SK-N-SH (cell line): Measurements from ENCODE around the gene STK32C. TPM values are rescaled to one million over a fixed set of nuclear protein-coding genes. Genes with fewer than 3 reads are reported as not detected.

Source experiments
- CTCF ChIA-PET: fragments of 300-600, 350-600 bp; formaldehyde crosslinking; extraction: SDS; loops from one replicate; lab custom pipeline; 2021; lab: Yijun Ruan, JAX
- POLR2A ChIA-PET: fragments of 350-600 bp; sonication (Branson Sonifier 250); formaldehyde crosslinking; extraction: SDS; loops from one replicate; lab custom pipeline; 2020; ENCODE audit warnings: antibody characterized with exemption, inconsistent platforms; lab: Yijun Ruan, JAX
- DNase-seq: peaks from one replicate; pipeline ENCODE4 v3.0.0; 2012
- H2AFZ ChIP-seq: fragments of 200-600 bp; sonication (generic); 2 replicates; pipeline ENCODE4 v1.8.1; 2016; ENCODE audit warnings: antibody characterized with exemption, mild to moderate bottlenecking, low read depth
- H3F3A ChIP-seq: fragments of 200-600 bp; sonication (generic); replicated peaks from 2 replicates; pipeline ENCODE3; 2016; ENCODE audit warnings: antibody characterized with exemption, mild to moderate bottlenecking; ENCODE audit not compliant: insufficient read depth
- H3K27ac ChIP-seq, 2 experiments: fragments of 200-500 bp in 1 of 2; fragments of 200-600 bp in 1 of 2; sonication (Bioruptor generic) in 1 of 2; sonication (generic), shearing (Covaris generic) in 1 of 2; 2 replicates each; pipeline versions ENCODE4 v1.5.1 to v1.6.1; 2014 to 2016; ENCODE audit warnings: low read depth in 2 of 2, inconsistent platforms in 1 of 2, low read length in 1 of 2, mild to moderate bottlenecking in 1 of 2, mixed read lengths in 1 of 2
- H3K27me3 ChIP-seq: fragments of 200-600 bp; sonication (generic), shearing (Covaris generic); 2 replicates; pipeline ENCODE4 v1.6.1; 2016; ENCODE audit warnings: mixed run types; ENCODE audit not compliant: insufficient read depth
- H3K36me3 ChIP-seq, 2 experiments: fragments of 200-500 bp in 1 of 2; fragments of 200-600 bp in 1 of 2; sonication (Bioruptor generic) in 1 of 2; sonication (generic) in 1 of 2; replicated peaks in 1 of 2; 2 replicates each; pipeline versions ENCODE3 to v1.5.1; 2014 to 2016; ENCODE audit warnings: low read length in 1 of 2, mild to moderate bottlenecking in 1 of 2; ENCODE audit not compliant: insufficient read depth in 2 of 2, control insufficient read depth in 1 of 2
- H3K4me1 ChIP-seq, 2 experiments: fragments of 200-500 bp in 1 of 2; fragments of 200-600 bp in 1 of 2; sonication (Bioruptor generic) in 1 of 2; sonication (generic), shearing (Covaris generic) in 1 of 2; 2 replicates each; pipeline versions ENCODE4 v1.5.1 to v1.6.1; 2014 to 2016; ENCODE audit warnings: low read depth in 1 of 2, low read length in 1 of 2, mixed run types in 1 of 2; ENCODE audit not compliant: insufficient read depth in 2 of 2, control insufficient read depth in 1 of 2
- H3K4me2 ChIP-seq: fragments of 200-600 bp; sonication (generic), shearing (Covaris generic); 2 replicates; pipeline ENCODE4 v1.6.1; 2017; ENCODE audit warnings: mixed run types
- H3K4me3 ChIP-seq, 2 experiments: fragments of 200-500 bp in 1 of 2; fragments of 200-600 bp in 1 of 2; sonication (Bioruptor generic) in 1 of 2; sonication (generic), shearing (Covaris generic) in 1 of 2; 2 replicates each; pipeline versions ENCODE4 v1.5.1 to v1.8.1; 2014 to 2016; ENCODE audit warnings: low read depth in 2 of 2, inconsistent platforms in 1 of 2, low read length in 1 of 2, mild to moderate bottlenecking in 1 of 2, mixed read lengths in 1 of 2, moderate library complexity in 1 of 2
- H3K79me2 ChIP-seq: fragments of 200-600 bp; sonication (generic); 2 replicates; pipeline ENCODE4 v1.8.1; 2017; ENCODE audit warnings: mild to moderate bottlenecking; ENCODE audit not compliant: insufficient read depth
- H3K9ac ChIP-seq: fragments of 200-600 bp; sonication (generic); 2 replicates; pipeline ENCODE4 v1.6.1; 2017; ENCODE audit warnings: mixed run types
- H3K9me2 ChIP-seq: fragments of 200-600 bp; sonication (generic); 2 replicates; pipeline ENCODE4 v1.6.1; 2017; ENCODE audit warnings: mixed run types
- H3K9me3 ChIP-seq: fragments of 200-600 bp; sonication (generic); 2 replicates; pipeline ENCODE4 v1.6.1; 2017; ENCODE audit warnings: mixed run types, mild to moderate bottlenecking, moderate library complexity
- H4K20me1 ChIP-seq: fragments of 200-600 bp; sonication (generic); 2 replicates; pipeline ENCODE4 v1.6.1; 2017; ENCODE audit warnings: mild to moderate bottlenecking, mixed run types; ENCODE audit not compliant: insufficient read depth
- FOXM1 ChIP-seq: IDR thresholded peaks from 2 replicates; pipeline ENCODE4 v1.4.0; 2012; ENCODE audit warnings: low read depth, mild to moderate bottlenecking
- NRF1 ChIP-seq: IDR thresholded peaks from 2 replicates; pipeline ENCODE4 v1.6.1; 2012; ENCODE audit warnings: low read depth, mild to moderate bottlenecking, low read length
- RCOR1 ChIP-seq: fragments of 150-350 bp; IDR thresholded peaks from 2 replicates; pipeline ENCODE4 v1.6.1; 2017; ENCODE audit warnings: antibody characterized with exemption, low read length
- RFX5 ChIP-seq: IDR thresholded peaks from 2 replicates; pipeline ENCODE4 v1.6.1; 2012; ENCODE audit warnings: mild to moderate bottlenecking, improper control_type of control experiment, low read length
- SIN3A ChIP-seq: IDR thresholded peaks from 2 replicates; pipeline ENCODE4 v1.6.1; 2012; ENCODE audit warnings: low read depth, mild to moderate bottlenecking, low read length, moderate library complexity, borderline replicate concordance
- SMC3 ChIP-seq: IDR thresholded peaks from 2 replicates; pipeline ENCODE4 v1.6.1; 2012; ENCODE audit warnings: low read depth, low read length, improper control_type of control experiment
- TAF1 ChIP-seq: IDR thresholded peaks from 2 replicates; pipeline ENCODE4 v1.6.1; 2012; ENCODE audit warnings: low read depth, mild to moderate bottlenecking, low read length, moderate library complexity, borderline replicate concordance
- WGBS: methylation state at CpG from one replicate; pipeline ENCODE4 v1.1.6; 2017; ENCODE audit warnings: low lambda C conversion rate; 5-methylcytosine and 5-hydroxymethylcytosine counted together
- polyA plus RNA-seq, 3 experiments: library from polyadenylated mRNA; depleted of rRNA; stranded (reverse); fragments of >200 nt; gene quantifications; 2 replicates each; pipeline ENCODE4 v1.2.3, GENCODE V29; 2012
- TF ChIP-seq, protein P1 (sequence below): fragments of 150-350 bp; IDR thresholded peaks from 2 replicates; pipeline ENCODE4 v1.6.1; 2016; ENCODE audit warnings: mild to moderate bottlenecking, low read depth, low read length
- TF ChIP-seq, protein P2 (sequence below): IDR thresholded peaks from 2 replicates; pipeline ENCODE4 v1.4.0; 2012; ENCODE audit warnings: low read depth, borderline replicate concordance
- TF ChIP-seq, protein P3 (sequence below): fragments of 200-600 bp; sonication (generic); IDR thresholded peaks from 2 replicates; pipeline ENCODE4 v1.6.1; 2017; ENCODE audit warnings: antibody characterized with exemption, mild to moderate bottlenecking, moderate library complexity

The STK32C gene
- polyA plus RNA-seq, 1 of the 3 experiments (the other 2 are of a cell fraction): 27.8 TPM

DNA sequence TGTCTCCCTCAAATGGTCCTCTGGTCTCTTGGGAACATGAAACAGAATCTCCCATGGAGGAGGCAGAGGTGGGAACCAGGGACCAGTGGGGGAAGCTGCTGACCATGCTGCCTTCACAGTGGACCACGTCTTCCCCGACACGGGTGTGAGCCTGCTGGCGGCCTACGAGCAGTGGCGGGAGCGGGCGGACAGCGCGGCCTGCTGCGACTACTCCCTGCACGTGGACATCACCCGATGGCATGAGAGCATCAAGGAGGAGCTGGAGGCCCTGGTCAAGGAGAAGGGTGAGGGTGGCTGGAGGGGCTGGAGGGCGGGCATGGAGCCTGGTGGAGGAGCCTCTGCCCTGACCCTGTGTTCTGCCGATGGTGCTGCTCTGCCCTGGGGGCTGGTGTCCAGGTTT is 113.0 kb downstream of the STK32C start:
- POLR2A ChIA-PET: no interaction called here
- WGBS: 95% methylated on average over 12 of the region's 15 CpGs
- H3K9me3 ChIP-seq: no peaks in the 10 kb centered on the region

More for the DNA sequence above, 113.0 kb downstream of the STK32C start:
- H3K79me2 ChIP-seq: peaks cover 3% of the 10 kb centered on the region; the same call in 1 of the 2 replicates
- no peak overlapping the region for H3K4me3 ChIP-seq
- H3K36me3 ChIP-seq: peaks cover 0 to 40% of the 10 kb centered on the region in 2 experiments
- H3K9me2 ChIP-seq: no peaks in the 10 kb centered on the region
- H3F3A ChIP-seq: peaks cover 5% of the 10 kb centered on the region
- no peaks in the 10 kb centered on the region for H3K27me3 ChIP-seq
- no peak overlapping the region for H3K9ac ChIP-seq
- CTCF ChIA-PET: interaction anchor here (0.6 to 1.2 kb wide), 3 partner anchors 12 to 28 kb away, joined by 3 read pairs; no protein-coding TSS in a partner anchor
- peaks cover 0 to 9% of the 10 kb centered on the region in 2 experiments; a peak in 1 of 4 replicates for H3K4me1 ChIP-seq
- TF ChIP-seq FOXM1: no peak
- no peak for TF ChIP-seq RCOR1
- no peak for TF ChIP-seq SIN3A
- TF ChIP-seq RFX5: no peak
- TF ChIP-seq, protein P1, sequence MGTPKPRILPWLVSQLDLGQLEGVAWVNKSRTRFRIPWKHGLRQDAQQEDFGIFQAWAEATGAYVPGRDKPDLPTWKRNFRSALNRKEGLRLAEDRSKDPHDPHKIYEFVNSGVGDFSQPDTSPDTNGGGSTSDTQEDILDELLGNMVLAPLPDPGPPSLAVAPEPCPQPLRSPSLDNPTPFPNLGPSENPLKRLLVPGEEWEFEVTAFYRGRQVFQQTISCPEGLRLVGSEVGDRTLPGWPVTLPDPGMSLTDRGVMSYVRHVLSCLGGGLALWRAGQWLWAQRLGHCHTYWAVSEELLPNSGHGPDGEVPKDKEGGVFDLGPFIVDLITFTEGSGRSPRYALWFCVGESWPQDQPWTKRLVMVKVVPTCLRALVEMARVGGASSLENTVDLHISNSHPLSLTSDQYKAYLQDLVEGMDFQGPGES: no peak
- TF ChIP-seq, protein P2, sequence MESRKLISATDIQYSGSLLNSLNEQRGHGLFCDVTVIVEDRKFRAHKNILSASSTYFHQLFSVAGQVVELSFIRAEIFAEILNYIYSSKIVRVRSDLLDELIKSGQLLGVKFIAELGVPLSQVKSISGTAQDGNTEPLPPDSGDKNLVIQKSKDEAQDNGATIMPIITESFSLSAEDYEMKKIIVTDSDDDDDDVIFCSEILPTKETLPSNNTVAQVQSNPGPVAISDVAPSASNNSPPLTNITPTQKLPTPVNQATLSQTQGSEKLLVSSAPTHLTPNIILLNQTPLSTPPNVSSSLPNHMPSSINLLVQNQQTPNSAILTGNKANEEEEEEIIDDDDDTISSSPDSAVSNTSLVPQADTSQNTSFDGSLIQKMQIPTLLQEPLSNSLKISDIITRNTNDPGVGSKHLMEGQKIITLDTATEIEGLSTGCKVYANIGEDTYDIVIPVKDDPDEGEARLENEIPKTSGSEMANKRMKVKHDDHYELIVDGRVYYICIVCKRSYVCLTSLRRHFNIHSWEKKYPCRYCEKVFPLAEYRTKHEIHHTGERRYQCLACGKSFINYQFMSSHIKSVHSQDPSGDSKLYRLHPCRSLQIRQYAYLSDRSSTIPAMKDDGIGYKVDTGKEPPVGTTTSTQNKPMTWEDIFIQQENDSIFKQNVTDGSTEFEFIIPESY: no peak
- no peak for TF ChIP-seq NRF1
- TF ChIP-seq, protein P3, sequence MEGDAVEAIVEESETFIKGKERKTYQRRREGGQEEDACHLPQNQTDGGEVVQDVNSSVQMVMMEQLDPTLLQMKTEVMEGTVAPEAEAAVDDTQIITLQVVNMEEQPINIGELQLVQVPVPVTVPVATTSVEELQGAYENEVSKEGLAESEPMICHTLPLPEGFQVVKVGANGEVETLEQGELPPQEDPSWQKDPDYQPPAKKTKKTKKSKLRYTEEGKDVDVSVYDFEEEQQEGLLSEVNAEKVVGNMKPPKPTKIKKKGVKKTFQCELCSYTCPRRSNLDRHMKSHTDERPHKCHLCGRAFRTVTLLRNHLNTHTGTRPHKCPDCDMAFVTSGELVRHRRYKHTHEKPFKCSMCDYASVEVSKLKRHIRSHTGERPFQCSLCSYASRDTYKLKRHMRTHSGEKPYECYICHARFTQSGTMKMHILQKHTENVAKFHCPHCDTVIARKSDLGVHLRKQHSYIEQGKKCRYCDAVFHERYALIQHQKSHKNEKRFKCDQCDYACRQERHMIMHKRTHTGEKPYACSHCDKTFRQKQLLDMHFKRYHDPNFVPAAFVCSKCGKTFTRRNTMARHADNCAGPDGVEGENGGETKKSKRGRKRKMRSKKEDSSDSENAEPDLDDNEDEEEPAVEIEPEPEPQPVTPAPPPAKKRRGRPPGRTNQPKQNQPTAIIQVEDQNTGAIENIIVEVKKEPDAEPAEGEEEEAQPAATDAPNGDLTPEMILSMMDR: no peak
- TF ChIP-seq TAF1: no peak
- no peak for TF ChIP-seq SMC3
- no peak for DNase-seq
- H4K20me1 ChIP-seq: peaks cover 30% of the 10 kb centered on the region
- H2AFZ ChIP-seq: no peak overlapping the region
- no peak overlapping the region for H3K4me2 ChIP-seq
- no peak overlapping the region for H3K27ac ChIP-seq
